HEK293T (cell line): ENCODE data around the gene ACMSD.

Source experiments
- CTCF ChIA-PET: fragments of 350-600 bp; formaldehyde crosslinking; extraction: SDS; loops from one replicate; lab custom pipeline; 2021; ENCODE audit warnings: antibody characterized with exemption, inconsistent platforms; lab: Yijun Ruan, JAX
- POLR2A ChIA-PET: fragments of 350-600 bp; formaldehyde crosslinking; extraction: SDS; loops from one replicate; lab custom pipeline; 2020; ENCODE audit warnings: antibody characterized with exemption, inconsistent platforms; lab: Yijun Ruan, JAX
- DNase-seq: peaks from one replicate; pipeline ENCODE4 v3.0.0; 2012; ENCODE audit warnings: mixed read lengths; ENCODE audit errors: extremely low spot score
- ARNT ChIP-seq: fragments of 450-650 bp; IDR thresholded peaks from 2 replicates; pipeline ENCODE4 v1.6.1; 2017; ENCODE audit warnings: mild to moderate bottlenecking
- BHLHE40 ChIP-seq: fragments of 450-650 bp; IDR thresholded peaks from 2 replicates; pipeline ENCODE4 v1.6.1; 2016; ENCODE audit warnings: mild to moderate bottlenecking, moderate library complexity, borderline replicate concordance
- CTBP1 ChIP-seq: fragments of 450-650 bp; IDR thresholded peaks from 2 replicates; pipeline ENCODE4 v1.6.1; 2016; ENCODE audit warnings: borderline replicate concordance
- FOXA1 ChIP-seq: fragments of 450-650 bp; IDR thresholded peaks from 2 replicates; pipeline ENCODE4 v1.6.1; 2016; ENCODE audit warnings: mild to moderate bottlenecking
- FOXM1 ChIP-seq: fragments of 450-650 bp; IDR thresholded peaks from 2 replicates; pipeline ENCODE4 v1.6.1; 2017; ENCODE audit warnings: mild to moderate bottlenecking, borderline replicate concordance
- HDGF ChIP-seq: fragments of 450-650 bp; IDR thresholded peaks from 2 replicates; pipeline ENCODE4 v1.6.1; 2017; ENCODE audit warnings: antibody characterized with exemption, borderline replicate concordance
- L3MBTL2 ChIP-seq: fragments of 450-650 bp; conservative IDR thresholded peaks from 2 replicates; pipeline ENCODE4 v1.6.1; 2016; ENCODE audit warnings: mild to moderate bottlenecking
- NFRKB ChIP-seq: fragments of 450-650 bp; IDR thresholded peaks from 2 replicates; pipeline ENCODE4 v1.6.1; 2016; ENCODE audit warnings: mild to moderate bottlenecking, moderate library complexity
- SP1 ChIP-seq: fragments of 450-650 bp; IDR thresholded peaks from 2 replicates; pipeline ENCODE4 v1.6.1; 2017
- ZNF384 ChIP-seq: fragments of 450-650 bp; IDR thresholded peaks from 2 replicates; pipeline ENCODE4 v1.6.1; 2016

The ACMSD gene

DNA sequence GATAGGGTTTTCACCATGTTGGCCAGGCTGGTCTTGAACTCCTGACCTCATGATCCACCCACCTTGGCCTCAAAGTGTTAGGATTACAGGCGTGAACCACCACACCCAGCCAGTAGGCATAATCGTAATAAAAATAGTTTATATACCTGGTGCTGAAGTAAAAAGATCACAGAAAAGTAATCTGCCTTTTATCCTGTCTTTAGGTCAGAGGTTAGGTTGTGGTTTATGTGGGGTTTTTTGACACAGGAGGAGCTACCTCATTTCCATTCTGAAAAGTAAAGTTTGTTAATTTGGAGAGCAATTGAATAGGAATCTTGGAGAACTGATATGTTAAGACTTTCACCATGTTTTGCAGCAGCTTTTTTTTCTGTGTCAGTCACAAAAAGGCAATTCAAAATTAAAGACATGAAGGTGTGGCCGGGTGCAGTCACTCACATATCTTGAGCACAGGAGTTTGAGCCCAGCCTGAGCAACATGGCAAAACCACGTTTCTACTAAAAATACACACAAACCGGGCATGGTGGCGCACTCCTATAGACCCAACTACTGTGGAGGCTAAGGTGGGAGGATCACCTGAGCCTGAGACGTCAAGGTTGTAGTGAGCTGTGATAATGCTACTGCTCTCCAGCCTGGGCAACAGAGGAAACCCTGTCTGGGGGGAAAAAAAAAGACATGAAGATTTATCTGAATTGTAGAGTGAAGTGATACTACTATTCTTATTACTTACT, 111.7 kb downstream of the ACMSD start:
- CTCF ChIA-PET: no interaction called here
- DNase-seq: no peak
- TF ChIP-seq ZNF384 (no peak), HDGF (no peak), NFRKB (no peak), SP1 (no peak), CTBP1 (no peak), FOXA1 (no peak), ARNT (no peak)
- POLR2A ChIA-PET: no interaction called here

DNA sequence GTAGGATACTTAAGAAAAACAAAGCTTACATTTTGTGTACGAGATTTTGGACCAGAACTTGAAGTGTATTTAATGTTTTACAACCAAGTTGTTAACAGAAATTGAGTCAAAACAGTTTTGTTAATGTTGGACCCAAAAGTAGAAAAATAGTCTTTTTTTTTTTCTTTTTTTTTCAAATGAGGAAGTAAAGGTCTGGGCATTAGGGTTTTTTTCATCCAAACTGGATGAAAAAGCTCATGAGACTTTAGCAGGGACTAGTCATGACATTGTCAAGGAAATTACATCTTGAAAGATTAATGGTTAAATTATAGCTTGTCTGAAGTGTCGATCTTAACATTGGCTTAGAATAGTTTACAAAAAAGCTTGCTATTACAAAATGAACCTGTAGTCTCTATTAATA, 112.5 kb downstream of the ACMSD start:
- no peak for DNase-seq

More for the DNA sequence above, 112.5 kb downstream of the ACMSD start:
- TF ChIP-seq FOXM1: no peak
- no peak for TF ChIP-seq BHLHE40
- no peak for TF ChIP-seq NFRKB
- TF ChIP-seq CTBP1: no peak
- no peak for TF ChIP-seq L3MBTL2
- TF ChIP-seq HDGF: no peak
- ChIA-PET POLR2A (no interaction called here), CTCF (no interaction called here)
